Measurements from ENCODE around the gene PTPRCAP. TPM values are rescaled to one million over a fixed set of nuclear protein-coding genes. Genes with fewer than 3 reads are reported as not detected.

PTPRCAP gene
- total RNA-seq, 1 donor from 2014 or later = 2.5 TPM

DNA sequence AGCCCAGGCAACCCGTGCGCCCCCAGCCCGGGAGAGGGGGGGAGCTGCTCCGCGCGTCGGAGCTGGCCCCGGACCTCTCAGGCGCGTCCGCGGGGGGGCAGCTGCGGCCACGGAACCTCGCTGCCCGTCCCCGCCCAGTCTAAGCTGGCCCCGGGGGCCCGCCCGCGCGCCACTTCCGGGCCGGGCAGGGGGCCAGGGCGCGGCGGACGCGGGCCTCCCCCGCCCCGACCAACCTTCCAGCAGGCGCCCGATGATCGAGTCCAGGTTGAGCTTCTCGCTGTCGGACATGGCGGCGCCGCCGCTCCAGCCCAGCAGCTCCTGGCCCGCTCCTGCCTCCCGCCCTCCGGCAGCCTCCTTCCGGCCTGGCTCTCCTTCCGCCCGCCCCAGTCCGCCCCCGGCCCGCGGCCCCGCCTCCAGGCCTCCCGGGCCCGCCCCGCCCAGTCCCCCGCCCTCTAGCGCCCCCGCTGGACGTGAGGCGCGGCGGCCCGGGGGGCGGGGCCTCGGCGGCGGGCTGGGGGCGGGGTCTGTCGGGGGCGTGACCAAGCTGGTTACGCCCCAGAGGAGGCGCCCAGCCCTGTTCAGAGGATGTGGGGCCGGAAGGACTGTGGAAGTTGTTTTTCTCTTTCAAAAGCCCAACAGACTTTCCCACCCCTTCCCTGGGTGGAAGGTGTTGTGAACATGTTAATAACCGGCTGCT, 35.8 kb downstream of the PTPRCAP start, which contains the start of gene PPP1CA:
Gene PPP1CA, minus strand, starts transcription at position 364 of the 697 bp plus-strand sequence. Its CDS starts 76 bp downstream, at position 288.
- DNase-seq (ENCODE audit: low read depth) = no peak
- Histone ChIP-seq H3K27me3 (ENCODE audit: control insufficient read depth, insufficient read depth, low read length) (no peaks in the 10 kb centered on the region), H3K4me3 (ENCODE audit: low read depth, low read length) (peak within 1 kb of the TSS; percentile 98), H3K36me3 (ENCODE audit: control insufficient read depth, insufficient read depth, low read length) (peaks cover 3% of the 10 kb centered on the region)
- TF ChIP-seq, protein P1, sequence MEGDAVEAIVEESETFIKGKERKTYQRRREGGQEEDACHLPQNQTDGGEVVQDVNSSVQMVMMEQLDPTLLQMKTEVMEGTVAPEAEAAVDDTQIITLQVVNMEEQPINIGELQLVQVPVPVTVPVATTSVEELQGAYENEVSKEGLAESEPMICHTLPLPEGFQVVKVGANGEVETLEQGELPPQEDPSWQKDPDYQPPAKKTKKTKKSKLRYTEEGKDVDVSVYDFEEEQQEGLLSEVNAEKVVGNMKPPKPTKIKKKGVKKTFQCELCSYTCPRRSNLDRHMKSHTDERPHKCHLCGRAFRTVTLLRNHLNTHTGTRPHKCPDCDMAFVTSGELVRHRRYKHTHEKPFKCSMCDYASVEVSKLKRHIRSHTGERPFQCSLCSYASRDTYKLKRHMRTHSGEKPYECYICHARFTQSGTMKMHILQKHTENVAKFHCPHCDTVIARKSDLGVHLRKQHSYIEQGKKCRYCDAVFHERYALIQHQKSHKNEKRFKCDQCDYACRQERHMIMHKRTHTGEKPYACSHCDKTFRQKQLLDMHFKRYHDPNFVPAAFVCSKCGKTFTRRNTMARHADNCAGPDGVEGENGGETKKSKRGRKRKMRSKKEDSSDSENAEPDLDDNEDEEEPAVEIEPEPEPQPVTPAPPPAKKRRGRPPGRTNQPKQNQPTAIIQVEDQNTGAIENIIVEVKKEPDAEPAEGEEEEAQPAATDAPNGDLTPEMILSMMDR (IDR thresholded peaks at IDR 0.05; ENCODE audit: insufficient read depth, low read length, poor library complexity, severe bottlenecking) = no peak

DNA sequence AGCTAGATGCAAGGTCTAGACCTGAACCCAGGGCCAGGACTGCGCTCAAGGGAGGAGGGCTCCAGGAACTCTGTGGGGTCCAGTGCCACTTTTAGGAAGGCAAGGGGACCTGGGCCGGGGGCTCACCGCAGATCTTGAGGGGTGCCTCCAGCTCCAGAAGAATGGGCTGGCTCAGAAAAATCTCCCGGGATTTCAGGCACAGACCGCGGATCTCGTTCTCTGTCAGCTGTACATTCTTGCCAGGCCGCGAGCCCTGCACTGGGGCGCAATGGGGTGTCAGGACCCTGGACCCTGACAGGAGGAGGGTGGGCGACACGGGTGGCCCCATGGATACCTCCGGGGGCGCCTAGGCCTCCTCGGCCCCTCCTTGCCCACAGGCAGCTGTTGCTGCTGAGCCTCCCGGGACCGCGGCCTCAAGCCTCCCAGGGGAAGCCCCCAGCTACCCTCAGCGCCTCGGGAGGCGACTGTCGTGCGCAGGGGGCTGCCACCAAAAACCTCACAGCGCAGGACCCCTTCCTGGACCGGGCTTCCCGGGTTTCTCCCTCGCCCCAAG, 36.5 kb downstream of the PTPRCAP start:
- H3K27me3 ChIP-seq (ENCODE audit: control insufficient read depth, insufficient read depth, low read length) = no peaks in the 10 kb centered on the region
- no peak for DNase-seq (ENCODE audit: low read depth)
- TF ChIP-seq, protein P1 (IDR thresholded peaks at IDR 0.05; ENCODE audit: insufficient read depth, low read length, poor library complexity, severe bottlenecking) = no peak

DNA sequence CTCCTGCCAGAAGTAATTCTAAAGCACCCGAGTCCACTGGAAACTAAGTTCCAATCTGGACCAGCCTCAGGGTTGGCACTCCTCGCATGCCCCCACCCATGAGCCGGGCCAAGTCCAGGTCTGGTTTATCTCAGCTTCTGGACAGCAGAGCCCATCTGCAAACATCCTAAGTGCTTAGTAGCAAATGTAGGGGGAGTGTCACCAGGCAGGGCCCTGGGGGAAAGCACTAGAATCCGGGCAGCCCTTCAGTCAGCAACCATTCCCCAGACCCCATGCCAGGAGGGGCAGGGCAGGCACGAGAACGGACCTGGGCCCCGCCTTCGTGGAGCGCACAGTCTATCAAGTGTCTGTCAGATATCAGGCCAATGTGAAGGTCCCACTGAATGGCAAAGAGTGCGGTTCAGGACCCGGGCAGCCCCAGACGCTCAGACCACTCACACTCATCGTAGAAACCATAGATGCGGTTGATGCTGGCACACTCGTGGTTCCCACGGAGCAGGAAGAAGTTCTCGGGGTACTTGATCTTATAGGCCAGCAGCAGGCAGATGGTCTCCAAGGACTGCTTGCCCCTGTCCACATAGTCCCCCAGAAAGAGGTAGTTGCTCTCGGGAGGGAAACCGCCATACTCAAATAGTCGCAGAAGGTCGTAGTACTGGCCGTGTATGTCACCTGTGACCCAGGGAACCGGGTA, 37.1 kb downstream of the PTPRCAP start:
- TF ChIP-seq, protein P1 (IDR thresholded peaks at IDR 0.05; ENCODE audit: insufficient read depth, low read length, poor library complexity, severe bottlenecking) = no peak
- peaks cover 3% of the 10 kb centered on the region for H3K36me3 ChIP-seq (ENCODE audit: control insufficient read depth, insufficient read depth, low read length)
- no peak for DNase-seq (ENCODE audit: low read depth)
- peak overlapping the region; percentile 98 for H3K4me3 ChIP-seq (ENCODE audit: low read depth, low read length)
- no peaks in the 10 kb centered on the region for H3K27me3 ChIP-seq (ENCODE audit: control insufficient read depth, insufficient read depth, low read length)

More for the DNA sequence above, 36.5 kb downstream of the PTPRCAP start:
- H3K4me3 ChIP-seq (ENCODE audit: low read depth, low read length) = peak overlapping the region; percentile 98
- H3K36me3 ChIP-seq (ENCODE audit: control insufficient read depth, insufficient read depth, low read length) = peaks cover 3% of the 10 kb centered on the region

DNA sequence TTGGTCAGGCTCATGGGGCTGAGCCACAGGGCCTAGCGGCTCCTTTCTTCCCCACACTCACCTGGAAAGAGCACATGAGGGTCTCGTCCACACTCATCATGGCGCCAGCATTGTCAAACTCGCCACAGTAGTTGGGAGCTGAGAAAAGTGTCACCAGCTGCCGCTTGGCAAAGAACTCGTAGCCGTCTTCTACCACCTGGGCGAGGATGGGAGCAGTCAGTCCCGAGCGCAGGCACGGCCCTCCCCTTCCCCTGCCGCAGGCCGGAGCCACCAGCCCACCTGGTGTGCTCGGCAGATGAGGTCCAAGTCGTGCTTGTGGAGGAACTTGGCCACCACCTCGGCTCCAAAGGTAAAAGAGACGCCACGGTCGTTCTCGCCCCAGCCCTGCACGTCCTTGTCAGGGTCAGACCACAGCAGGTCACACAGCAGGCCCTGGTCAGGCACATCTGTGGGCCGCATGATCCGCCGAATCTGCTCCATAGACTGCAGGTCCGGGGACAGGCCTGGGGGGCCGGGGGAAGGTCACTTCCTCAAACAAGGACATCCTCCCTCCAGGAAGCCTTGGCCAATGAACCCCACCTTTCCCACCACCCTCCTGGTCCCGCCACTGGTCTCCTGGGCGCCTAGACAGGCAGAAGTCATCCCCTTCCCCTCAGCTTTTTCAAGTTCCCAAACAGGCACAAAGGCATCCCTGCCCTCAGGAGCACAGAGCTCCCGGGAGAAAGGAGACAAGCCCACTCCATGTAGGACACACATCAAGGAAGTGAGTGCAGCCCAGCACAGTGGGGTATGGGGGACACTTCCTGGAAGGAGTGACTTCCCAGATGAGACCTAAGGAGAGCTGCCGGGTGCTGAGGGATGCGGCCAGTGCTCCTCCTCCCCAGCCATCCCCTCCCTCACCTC, 38.6 kb downstream of the PTPRCAP start:
- TF ChIP-seq, protein P1 (IDR thresholded peaks at IDR 0.05; ENCODE audit: insufficient read depth, low read length, poor library complexity, severe bottlenecking) = no peak
- Histone ChIP-seq H3K27me3 (ENCODE audit: control insufficient read depth, insufficient read depth, low read length) (no peaks in the 10 kb centered on the region), H3K36me3 (ENCODE audit: control insufficient read depth, insufficient read depth, low read length) (peaks cover 3% of the 10 kb centered on the region), H3K4me3 (ENCODE audit: low read depth, low read length) (no peak overlapping the region)
- no peak for DNase-seq (ENCODE audit: low read depth)

DNA sequence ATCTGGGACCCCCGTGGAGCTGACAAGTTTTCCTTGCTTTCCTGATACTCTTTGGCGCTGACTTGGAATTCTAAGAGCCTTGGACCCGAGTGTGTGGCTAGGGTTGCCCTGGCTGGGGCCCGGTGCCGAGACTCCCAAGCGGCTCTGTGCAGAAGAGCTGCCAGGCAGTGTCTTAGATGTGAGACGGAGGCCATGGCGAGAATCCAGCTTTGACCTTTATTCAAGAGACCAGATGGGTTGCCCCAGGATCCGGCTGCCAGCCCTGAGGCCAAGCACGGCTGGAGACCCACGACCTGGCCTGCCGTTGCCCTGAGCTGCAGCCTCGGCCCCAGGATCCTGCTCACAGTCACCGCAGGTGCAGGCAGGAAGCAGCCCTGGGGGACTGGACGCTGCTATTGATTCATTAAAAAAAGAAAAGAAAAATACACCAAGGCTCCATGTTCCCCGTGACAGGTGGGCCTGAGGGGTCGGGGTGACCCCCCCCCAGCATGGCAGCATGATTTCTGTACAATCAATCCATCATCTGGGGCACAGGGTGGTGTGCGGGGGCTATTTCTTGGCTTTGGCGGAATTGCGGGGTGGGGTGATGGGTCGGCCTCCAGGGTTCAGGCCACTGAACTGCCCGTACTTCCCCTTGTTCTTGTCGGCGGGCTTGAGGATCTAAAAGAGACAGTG, 39.4 kb downstream of the PTPRCAP start:
- DNase-seq (ENCODE audit: low read depth) = no peak
- TF ChIP-seq, protein P1 (IDR thresholded peaks at IDR 0.05; ENCODE audit: insufficient read depth, low read length, poor library complexity, severe bottlenecking) = no peak
- Histone ChIP-seq H3K36me3 (ENCODE audit: control insufficient read depth, insufficient read depth, low read length) (peaks cover 3% of the 10 kb centered on the region), H3K4me3 (ENCODE audit: low read depth, low read length) (no peak overlapping the region), H3K27me3 (ENCODE audit: control insufficient read depth, insufficient read depth, low read length) (no peaks in the 10 kb centered on the region)
